IMR-90 (cell line): ENCODE results near the gene GUCY2C. TPM values are rescaled to one million over a fixed set of nuclear protein-coding genes. Genes with fewer than 3 reads are reported as not detected.

Experiments used
- ATAC-seq: fragments of 200-7000 bp; cut with Tn5 transposase; 2 replicates; pipeline ENCODE4 v1.9.1; 2020; ENCODE audit warnings: low read depth, mild to moderate bottlenecking, moderate library complexity
- BruUV-seq: library from RNA; stranded (reverse); fragments of 400-500 nt; replicated peaks from 2 replicates; lab custom pipeline; 2021; lab: Mats Ljungman, UMichigan
- CTCF ChIA-PET: fragments of 300-600 bp; formaldehyde crosslinking; extraction: SDS; loops from one replicate; lab custom pipeline; 2021; ENCODE audit warnings: antibody characterized with exemption; lab: Yijun Ruan, JAX
- POLR2A ChIA-PET: fragments of 300-600 bp; sonication (Branson Sonifier 250); formaldehyde crosslinking; loops from one replicate; lab custom pipeline; 2022; ENCODE audit warnings: antibody characterized with exemption; ENCODE audit not compliant: unreplicated experiment; lab: Charles Lee
- DNase-seq: peaks from one replicate; pipeline ENCODE4 v3.0.0; 2013
- H2AFZ ChIP-seq: replicated peaks from 2 replicates; pipeline ENCODE3; 2013; ENCODE audit warnings: low read length, mild to moderate bottlenecking; ENCODE audit not compliant: poor library complexity
- H2AK5ac ChIP-seq: 2 replicates; pipeline ENCODE4 v1.6.1; 2013; ENCODE audit warnings: low read depth, low read length, inconsistent platforms
- H2AK9ac ChIP-seq: replicated peaks from 2 replicates; pipeline ENCODE3; 2013; ENCODE audit warnings: mild to moderate bottlenecking, low read depth, low read length, moderate library complexity; ENCODE audit not compliant: poor library complexity
- H2BK120ac ChIP-seq: 2 replicates; pipeline ENCODE4 v1.6.1; 2013; ENCODE audit warnings: low read depth, low read length, inconsistent platforms
- H2BK15ac ChIP-seq: 3 replicates; pipeline ENCODE4 v1.6.1; 2013; ENCODE audit warnings: low read depth, low read length, inconsistent platforms
- H2BK20ac ChIP-seq: 2 replicates; pipeline ENCODE4 v1.6.1; 2013; ENCODE audit warnings: low read depth, mild to moderate bottlenecking, inconsistent platforms, low read length, moderate library complexity
- H2BK5ac ChIP-seq: 2 replicates; pipeline ENCODE4 v1.6.1; 2013; ENCODE audit warnings: mild to moderate bottlenecking, low read depth, low read length, inconsistent platforms; ENCODE audit not compliant: poor library complexity, severe bottlenecking
- H3K14ac ChIP-seq: replicated peaks from 2 replicates; pipeline ENCODE4 v1.6.1; 2013; ENCODE audit warnings: low read depth, low read length, inconsistent platforms
- H3K18ac ChIP-seq: 2 replicates; pipeline ENCODE4 v1.6.1; 2013; ENCODE audit warnings: low read depth, low read length, control low read depth
- H3K23ac ChIP-seq: 2 replicates; pipeline ENCODE4 v1.6.1; 2013; ENCODE audit warnings: low read depth, low read length, inconsistent platforms
- H3K27ac ChIP-seq: 2 replicates; pipeline ENCODE4 v1.5.1; 2013; ENCODE audit warnings: mild to moderate bottlenecking, control low read depth, low read length; ENCODE audit not compliant: insufficient read depth
- H3K27me3 ChIP-seq: 2 replicates; pipeline ENCODE4 v1.6.1; 2013; ENCODE audit warnings: low read length; ENCODE audit not compliant: control insufficient read depth, insufficient read depth
- H3K36me3 ChIP-seq: 2 replicates; pipeline ENCODE4 v1.6.1; 2013; ENCODE audit warnings: low read length, mixed read lengths; ENCODE audit not compliant: control insufficient read depth, insufficient read depth
- H3K4ac ChIP-seq: 2 replicates; pipeline ENCODE4 v1.6.1; 2013; ENCODE audit warnings: low read depth, low read length, inconsistent platforms
- H3K4me1 ChIP-seq: 2 replicates; pipeline ENCODE4 v1.6.1; 2013; ENCODE audit warnings: low read length, mixed read lengths; ENCODE audit not compliant: control insufficient read depth, insufficient read depth
- H3K4me2 ChIP-seq: 2 replicates; pipeline ENCODE4 v1.6.1; 2013; ENCODE audit warnings: low read depth, mild to moderate bottlenecking, control low read depth, low read length, moderate library complexity
- H3K4me3 ChIP-seq: 2 replicates; pipeline ENCODE4 v1.5.1; 2013; ENCODE audit warnings: low read depth, mild to moderate bottlenecking, control low read depth, low read length, moderate library complexity; ENCODE audit not compliant: insufficient read depth
- H3K56ac ChIP-seq: 2 replicates; pipeline ENCODE4 v1.6.1; 2013; ENCODE audit warnings: low read length, inconsistent platforms; ENCODE audit not compliant: insufficient read depth; ENCODE audit errors: extremely low read depth
- H3K79me1 ChIP-seq, 2 experiments: 2 replicates each; pipeline ENCODE4 v1.6.1; 2013; ENCODE audit warnings: low read length in 2 of 2, inconsistent platforms in 1 of 2, low read depth in 1 of 2
- H3K9ac ChIP-seq: 2 replicates; pipeline ENCODE4 v1.6.1; 2013; ENCODE audit warnings: low read depth, low read length, control low read depth
- H3K9me1 ChIP-seq: 2 replicates; pipeline ENCODE4 v1.6.1; 2013; ENCODE audit warnings: low read length, inconsistent platforms; ENCODE audit not compliant: insufficient read depth
- H3K9me3 ChIP-seq: 2 replicates; pipeline ENCODE4 v1.6.1; 2013; ENCODE audit warnings: low read length; ENCODE audit not compliant: control insufficient read depth, insufficient read depth
- H4K20me1 ChIP-seq: 2 replicates; pipeline ENCODE4 v1.6.1; 2013; ENCODE audit warnings: low read length, inconsistent platforms; ENCODE audit not compliant: insufficient read depth
- H4K5ac ChIP-seq: 2 replicates; pipeline ENCODE4 v1.6.1; 2013; ENCODE audit warnings: mild to moderate bottlenecking, low read depth, low read length, control low read depth
- H4K8ac ChIP-seq, 2 experiments: 2 replicates each; pipeline ENCODE4 v1.6.1; 2013; ENCODE audit warnings: low read depth in 2 of 2, low read length in 2 of 2, control low read depth in 1 of 2, inconsistent platforms in 1 of 2
- H4K91ac ChIP-seq: 2 replicates; pipeline ENCODE4 v1.6.1; 2013; ENCODE audit warnings: low read depth, low read length, inconsistent platforms; ENCODE audit not compliant: insufficient read depth
- CEBPB ChIP-seq: IDR thresholded peaks from 2 replicates; pipeline ENCODE4 v1.6.1; 2012; ENCODE audit warnings: low read depth, low read length, improper control_type of control experiment
- CHD1 ChIP-seq: IDR thresholded peaks from 2 replicates; pipeline ENCODE4 v1.6.1; 2012; ENCODE audit warnings: low read depth, low read length, improper control_type of control experiment
- RAD21 ChIP-seq: IDR thresholded peaks from 2 replicates; pipeline ENCODE4 v1.6.1; 2012; ENCODE audit warnings: low read length, improper control_type of control experiment
- WGBS, 2 experiments: methylation state at CpG; one replicate each; pipeline versions ENCODE4 v1.1.5 to v1.1.7; 2013; ENCODE audit warnings: missing lambda C conversion rate in 2 of 2; ENCODE audit not compliant: insufficient read length in 1 of 2; ENCODE audit errors: extremely low coverage in 2 of 2; 5-methylcytosine and 5-hydroxymethylcytosine counted together
- dilution Hi-C: fragments of 300-500 bp; cut with HindIII; formaldehyde crosslinking; loops from one replicate; pipeline ENCODE4 v1.14.3; 2018; ENCODE audit warnings: low sequenced_read_pairs; ENCODE audit not compliant: unreplicated experiment
- in situ Hi-C: fragments of 300-500 bp; cut with MboI; formaldehyde crosslinking; loops from 3 replicates; pipeline ENCODE4 v1.14.3; 2019; ENCODE audit warnings: low sequenced_read_pairs, inconsistent platforms, mixed read lengths
- intact Hi-C: fragments of 100-400 bp; cut with micrococcal nuclease; formaldehyde crosslinking; loops from 2 replicates; pipeline ENCODE4 v1.10.0; 2022
- polyA plus RNA-seq, 3 experiments: library from polyadenylated mRNA; depleted of rRNA; stranded (reverse); fragments of >200 nt; gene quantifications; 2 replicates each; pipeline ENCODE4 v1.2.3, GENCODE V29; 2012; ENCODE audit warnings: low replicate concordance in 1 of 3
- total RNA-seq: library from RNA; depleted of rRNA; stranded (reverse); fragments of >200 nt; gene quantifications from 2 replicates; pipeline ENCODE4 v1.2.3, GENCODE V29; 2012
- TF ChIP-seq, protein P1 (sequence below): conservative IDR thresholded peaks from 2 replicates; pipeline ENCODE4 v1.5.1; 2012; ENCODE audit warnings: mild to moderate bottlenecking, low read depth, low read length, improper control_type of control experiment

The GUCY2C gene
- total and polyA plus RNA-seq, 2 of the 4 experiments (the other 2 are of a cell fraction) = not detected

DNA sequence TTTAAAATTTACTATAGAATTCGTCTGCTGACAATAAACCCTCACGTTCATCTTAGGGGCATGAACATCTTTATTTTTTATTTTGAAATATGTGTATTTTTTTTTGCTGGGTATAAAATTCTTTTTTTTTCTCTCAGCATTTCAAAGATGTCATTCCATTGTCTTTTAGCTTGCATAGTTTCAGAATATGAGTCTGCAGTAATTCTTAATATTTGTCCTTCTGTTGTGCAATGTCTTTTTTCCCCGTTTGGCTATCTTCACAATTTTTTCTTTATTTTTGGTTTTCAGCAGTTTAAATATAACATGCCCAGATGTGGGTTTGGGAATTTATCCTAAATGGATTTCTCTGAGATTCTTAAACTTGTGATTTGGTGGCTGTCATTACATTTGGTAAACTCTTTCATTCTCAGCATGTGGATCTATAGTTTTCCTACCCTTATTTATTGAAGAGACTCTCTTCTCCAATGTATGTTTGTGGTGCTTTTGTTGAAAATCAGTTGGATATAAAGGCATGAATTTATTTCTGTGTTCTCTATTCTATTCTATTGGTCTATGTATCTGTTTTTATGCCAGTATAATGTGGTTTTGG is 90.9 kb downstream of the GUCY2C start:
- H3K36me3 ChIP-seq = no peaks in the 10 kb centered on the region
- H3K4me2 ChIP-seq = no peak overlapping the region
- H2AK9ac ChIP-seq = no peak overlapping the region
- no peak overlapping the region for H2BK120ac ChIP-seq
- no peak overlapping the region for H2BK15ac ChIP-seq
- ATAC-seq (no peak), DNase-seq (no peak)
- BruUV-seq = no TSS peak
- no peak overlapping the region for H3K27ac ChIP-seq
- H3K9me3 ChIP-seq = no peaks in the 10 kb centered on the region
- intact Hi-C loops (no loop called here), dilution Hi-C loops (no loop called here), in situ Hi-C loops (no loop called here)
- ChIA-PET POLR2A (no interaction called here), CTCF (interaction anchor here (1.0 kb wide), 1 partner anchor 13 kb away, joined by 3 read pairs; no protein-coding TSS in a partner anchor)
- TF ChIP-seq RAD21 = no peak
- TF ChIP-seq, protein P1, sequence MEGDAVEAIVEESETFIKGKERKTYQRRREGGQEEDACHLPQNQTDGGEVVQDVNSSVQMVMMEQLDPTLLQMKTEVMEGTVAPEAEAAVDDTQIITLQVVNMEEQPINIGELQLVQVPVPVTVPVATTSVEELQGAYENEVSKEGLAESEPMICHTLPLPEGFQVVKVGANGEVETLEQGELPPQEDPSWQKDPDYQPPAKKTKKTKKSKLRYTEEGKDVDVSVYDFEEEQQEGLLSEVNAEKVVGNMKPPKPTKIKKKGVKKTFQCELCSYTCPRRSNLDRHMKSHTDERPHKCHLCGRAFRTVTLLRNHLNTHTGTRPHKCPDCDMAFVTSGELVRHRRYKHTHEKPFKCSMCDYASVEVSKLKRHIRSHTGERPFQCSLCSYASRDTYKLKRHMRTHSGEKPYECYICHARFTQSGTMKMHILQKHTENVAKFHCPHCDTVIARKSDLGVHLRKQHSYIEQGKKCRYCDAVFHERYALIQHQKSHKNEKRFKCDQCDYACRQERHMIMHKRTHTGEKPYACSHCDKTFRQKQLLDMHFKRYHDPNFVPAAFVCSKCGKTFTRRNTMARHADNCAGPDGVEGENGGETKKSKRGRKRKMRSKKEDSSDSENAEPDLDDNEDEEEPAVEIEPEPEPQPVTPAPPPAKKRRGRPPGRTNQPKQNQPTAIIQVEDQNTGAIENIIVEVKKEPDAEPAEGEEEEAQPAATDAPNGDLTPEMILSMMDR = no peak
- peak; percentile 45; the same call in 1 of the 2 replicates for TF ChIP-seq CEBPB
- TF ChIP-seq CHD1 = no peak
- H3K56ac ChIP-seq = no peak overlapping the region
- no peak overlapping the region for H2BK20ac ChIP-seq
- H4K91ac ChIP-seq = no peak overlapping the region
- H2AK5ac ChIP-seq = no peak overlapping the region
- H3K18ac ChIP-seq = no peak overlapping the region
- H3K9ac ChIP-seq = no peak overlapping the region
- no peak overlapping the region for H3K14ac ChIP-seq
- no peaks in the 10 kb centered on the region for H3K9me1 ChIP-seq
- WGBS, 2 experiments = no CpG with 5 or more reads among the region's 3 CpGs
- no peak overlapping the region for H4K5ac ChIP-seq
- H3K4me1 ChIP-seq = no peaks in the 10 kb centered on the region
- no peak overlapping the region for H3K23ac ChIP-seq
- H3K79me1 ChIP-seq = no peaks in the 10 kb centered on the region
- no peak overlapping the region for H3K4ac ChIP-seq
- H4K8ac ChIP-seq = no peak overlapping the region
- no peaks in the 10 kb centered on the region for H4K20me1 ChIP-seq
- no peak overlapping the region for H2AFZ ChIP-seq
- H3K4me3 ChIP-seq = no peak overlapping the region
- H2BK5ac ChIP-seq = no peak overlapping the region
- H3K27me3 ChIP-seq = no peaks in the 10 kb centered on the region
